CD14-positive monocyte (primary cell): ENCODE data around the gene KRT82. TPM values are rescaled to one million over a fixed set of nuclear protein-coding genes. Genes with fewer than 3 reads are reported as not detected.

ENCODE experiments used
- DNase-seq, 3 donors: peaks; one replicate each; pipeline ENCODE4 v3.0.0-alpha.2; 2011 to 2022
- H2AFZ ChIP-seq: 2 replicates; pipeline ENCODE4 v1.6.0; 2012; ENCODE audit warnings: mild to moderate bottlenecking, low read depth, low read length, inconsistent platforms; ENCODE audit not compliant: insufficient read depth, poor library complexity, severe bottlenecking
- H3K27ac ChIP-seq, 2 donors: 1 replicate in 1 of 2; 2 replicates in 1 of 2; pipeline ENCODE4 v1.5.1; 2012 to 2013; ENCODE audit warnings: low read length in 2 of 2, control low read depth in 1 of 2, inconsistent platforms in 1 of 2, low read depth in 1 of 2, mild to moderate bottlenecking in 1 of 2
- H3K27me3 ChIP-seq, 2 donors: one replicate each; pipeline versions ENCODE4 v1.6.0 to v1.6.1; 2011 to 2013; ENCODE audit warnings: low read length in 2 of 2; ENCODE audit not compliant: control insufficient read depth in 2 of 2, insufficient read depth in 2 of 2
- H3K36me3 ChIP-seq, 2 donors: replicated peaks in 1 of 2; 1 replicate in 1 of 2; 2 replicates in 1 of 2; pipeline versions ENCODE4 v1.5.1 to v1.6.1; 2012 to 2013; ENCODE audit warnings: low read length in 2 of 2, control low read depth in 1 of 2, inconsistent platforms in 1 of 2, mild to moderate bottlenecking in 1 of 2; ENCODE audit not compliant: insufficient read depth in 2 of 2, control insufficient read depth in 1 of 2
- H3K4me1 ChIP-seq, 2 donors: 1 replicate in 1 of 2; 2 replicates in 1 of 2; pipeline versions ENCODE4 v1.5.1 to v1.6.1; 2012 to 2013; ENCODE audit warnings: low read length in 2 of 2, control low read depth in 1 of 2, inconsistent platforms in 1 of 2, mild to moderate bottlenecking in 1 of 2, moderate library complexity in 1 of 2; ENCODE audit not compliant: insufficient read depth in 2 of 2, control insufficient read depth in 1 of 2
- H3K4me2 ChIP-seq: replicated peaks from 2 replicates; pipeline ENCODE3; 2012; ENCODE audit warnings: low read length, moderate library complexity, mild to moderate bottlenecking; ENCODE audit not compliant: poor library complexity, severe bottlenecking; ENCODE audit errors: extremely low read depth
- H3K4me3 ChIP-seq, 3 experiments: fragments of 200-600 bp in 1 of 3; sonication (generic) in 1 of 3; replicated peaks in 1 of 3; 1 replicate in 2 of 3; 2 replicates in 1 of 3; pipeline ENCODE4 v1.5.1; 2011 to 2013; ENCODE audit warnings: low read length in 3 of 3, mild to moderate bottlenecking in 3 of 3, control low read depth in 2 of 3, low read depth in 2 of 3, inconsistent platforms in 1 of 3, moderate library complexity in 1 of 3
- H3K79me2 ChIP-seq: 2 replicates; pipeline ENCODE4 v1.6.0; 2012; ENCODE audit warnings: mild to moderate bottlenecking, control low read depth, inconsistent platforms, low read length, moderate library complexity; ENCODE audit not compliant: insufficient read depth
- H3K9ac ChIP-seq: 2 replicates; pipeline ENCODE4 v1.6.0; 2017; ENCODE audit warnings: low read length, mild to moderate bottlenecking; ENCODE audit not compliant: insufficient read depth, poor library complexity, severe bottlenecking
- H3K9me3 ChIP-seq, 2 donors: replicated peaks in 1 of 2; 1 replicate in 1 of 2; 2 replicates in 1 of 2; pipeline versions ENCODE4 v1.5.1 to v1.6.1; 2012 to 2013; ENCODE audit warnings: low read length in 2 of 2, control low read depth in 1 of 2; ENCODE audit not compliant: control insufficient read depth in 1 of 2, insufficient read depth in 1 of 2
- H4K20me1 ChIP-seq: 2 replicates; pipeline ENCODE4 v1.6.0; 2012; ENCODE audit warnings: mild to moderate bottlenecking, low read length, control low read depth, moderate library complexity; ENCODE audit not compliant: insufficient read depth
- H3K27ac Mint-ChIP-seq, 7 donors: one replicate each; pipeline ENCODE4 v1.8.0; 2020; ENCODE audit warnings: mild to moderate bottlenecking in 7 of 7, mixed read lengths in 7 of 7, moderate library complexity in 6 of 7, inconsistent platforms in 2 of 7
- H3K27me3 Mint-ChIP-seq, 3 donors: one replicate each; pipeline ENCODE4 v1.8.0; 2021 to 2022; ENCODE audit warnings: low read depth in 3 of 3, mild to moderate bottlenecking in 3 of 3, mixed read lengths in 3 of 3, moderate library complexity in 3 of 3, inconsistent platforms in 1 of 3
- H3K36me3 Mint-ChIP-seq, 2 donors: one replicate each; pipeline ENCODE4 v1.8.0; 2020; ENCODE audit warnings: mixed read lengths in 2 of 2, inconsistent platforms in 1 of 2, mild to moderate bottlenecking in 1 of 2
- H3K4me1 Mint-ChIP-seq: one replicate; pipeline ENCODE4 v1.8.0; 2020; ENCODE audit warnings: mild to moderate bottlenecking, mixed read lengths
- H3K4me3 Mint-ChIP-seq, 2 donors: one replicate each; pipeline ENCODE4 v1.8.0; 2020; ENCODE audit warnings: mild to moderate bottlenecking in 2 of 2, mixed read lengths in 2 of 2, moderate library complexity in 1 of 2
- H3K9me3 Mint-ChIP-seq, 7 donors: one replicate each; pipeline ENCODE4 v1.8.0; 2020 to 2022; ENCODE audit warnings: mixed read lengths in 7 of 7, mild to moderate bottlenecking in 6 of 7, moderate library complexity in 6 of 7, inconsistent platforms in 2 of 7
- WGBS: methylation state at CpG from one replicate; pipeline ENCODE4 v1.1.5; 2013; ENCODE audit warnings: missing lambda C conversion rate; ENCODE audit not compliant: insufficient coverage; 5-methylcytosine and 5-hydroxymethylcytosine counted together
- intact Hi-C, 2 donors: fragments of 100-400 bp; cut with micrococcal nuclease; formaldehyde crosslinking; loops; one replicate each; pipeline versions ENCODE4 v1.15.0 to v1.15.1; 2023
- polyA plus RNA-seq, 3 donors: library from polyadenylated mRNA; depleted of rRNA in 1 of 3; unstranded in 2 of 3; stranded (reverse) in 1 of 3; fragments of 300-500 nt in 2 of 3; fragments of >200 nt in 1 of 3; fragmentation: Illumina TruSeq in 2 of 3; gene quantifications; 1 replicate in 2 of 3; 2 replicates in 1 of 3; pipeline ENCODE4 v1.2.3, GENCODE V29; 2012 to 2021
- TF ChIP-seq, protein P1 (sequence below): fragments of 200-600 bp; IDR thresholded peaks from one replicate; pipeline ENCODE4 v1.8.0; 2022; ENCODE audit warnings: antibody characterized with exemption, mild to moderate bottlenecking

Gene KRT82
- polyA plus RNA-seq, 3 donors: not detected

DNA sequence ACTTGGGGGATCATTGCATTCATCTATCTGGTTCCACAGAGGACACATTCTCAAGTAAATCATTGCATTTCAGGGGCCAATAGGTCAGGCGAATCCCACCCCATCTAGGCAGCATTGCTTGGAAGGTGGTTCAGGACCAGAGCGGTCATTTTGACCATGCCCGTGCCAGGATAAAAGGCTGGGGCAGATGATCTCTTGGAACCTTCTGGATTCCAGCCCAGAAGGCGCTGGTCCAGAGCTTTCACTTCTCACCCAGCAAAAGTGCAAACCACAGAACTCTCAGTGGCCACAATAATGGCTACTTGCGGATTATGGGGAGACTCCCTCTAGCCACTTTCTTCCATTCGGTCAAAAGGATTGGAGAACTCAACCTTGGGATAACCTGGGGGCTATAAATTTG, 38.3 kb downstream of the KRT82 start:
- Histone ChIP-seq H3K4me1 (no peaks in the 10 kb centered on the region), H4K20me1 (no peaks in the 10 kb centered on the region), H3K36me3 (no peaks in the 10 kb centered on the region), H3K79me2 (no peaks in the 10 kb centered on the region), H2AFZ (no peak overlapping the region), H3K9ac (no peak overlapping the region), H3K4me3 (no peak overlapping the region), H3K4me2 (no peak overlapping the region), H3K27me3 (no peaks in the 10 kb centered on the region), H3K27ac (no peak overlapping the region), H3K9me3 (no peaks in the 10 kb centered on the region)
- TF ChIP-seq, protein P1, sequence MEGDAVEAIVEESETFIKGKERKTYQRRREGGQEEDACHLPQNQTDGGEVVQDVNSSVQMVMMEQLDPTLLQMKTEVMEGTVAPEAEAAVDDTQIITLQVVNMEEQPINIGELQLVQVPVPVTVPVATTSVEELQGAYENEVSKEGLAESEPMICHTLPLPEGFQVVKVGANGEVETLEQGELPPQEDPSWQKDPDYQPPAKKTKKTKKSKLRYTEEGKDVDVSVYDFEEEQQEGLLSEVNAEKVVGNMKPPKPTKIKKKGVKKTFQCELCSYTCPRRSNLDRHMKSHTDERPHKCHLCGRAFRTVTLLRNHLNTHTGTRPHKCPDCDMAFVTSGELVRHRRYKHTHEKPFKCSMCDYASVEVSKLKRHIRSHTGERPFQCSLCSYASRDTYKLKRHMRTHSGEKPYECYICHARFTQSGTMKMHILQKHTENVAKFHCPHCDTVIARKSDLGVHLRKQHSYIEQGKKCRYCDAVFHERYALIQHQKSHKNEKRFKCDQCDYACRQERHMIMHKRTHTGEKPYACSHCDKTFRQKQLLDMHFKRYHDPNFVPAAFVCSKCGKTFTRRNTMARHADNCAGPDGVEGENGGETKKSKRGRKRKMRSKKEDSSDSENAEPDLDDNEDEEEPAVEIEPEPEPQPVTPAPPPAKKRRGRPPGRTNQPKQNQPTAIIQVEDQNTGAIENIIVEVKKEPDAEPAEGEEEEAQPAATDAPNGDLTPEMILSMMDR: no peak
- H3K9me3 Mint-ChIP-seq: no peaks in the 10 kb centered on the region
- H3K36me3 Mint-ChIP-seq: no peaks in the 10 kb centered on the region
- no peak overlapping the region for H3K4me3 Mint-ChIP-seq
- H3K4me1 Mint-ChIP-seq: no peaks in the 10 kb centered on the region
- H3K27me3 Mint-ChIP-seq: peaks cover 8 to 19% (median 9%) of the 10 kb centered on the region in 3 donors
- DNase-seq: no peak
- WGBS: 82% methylated on average over 4 of the region's 6 CpGs
- H3K27ac Mint-ChIP-seq: peak overlapping the region in 1 of 7 donors; percentile 15
- intact Hi-C loops: no loop called here

DNA sequence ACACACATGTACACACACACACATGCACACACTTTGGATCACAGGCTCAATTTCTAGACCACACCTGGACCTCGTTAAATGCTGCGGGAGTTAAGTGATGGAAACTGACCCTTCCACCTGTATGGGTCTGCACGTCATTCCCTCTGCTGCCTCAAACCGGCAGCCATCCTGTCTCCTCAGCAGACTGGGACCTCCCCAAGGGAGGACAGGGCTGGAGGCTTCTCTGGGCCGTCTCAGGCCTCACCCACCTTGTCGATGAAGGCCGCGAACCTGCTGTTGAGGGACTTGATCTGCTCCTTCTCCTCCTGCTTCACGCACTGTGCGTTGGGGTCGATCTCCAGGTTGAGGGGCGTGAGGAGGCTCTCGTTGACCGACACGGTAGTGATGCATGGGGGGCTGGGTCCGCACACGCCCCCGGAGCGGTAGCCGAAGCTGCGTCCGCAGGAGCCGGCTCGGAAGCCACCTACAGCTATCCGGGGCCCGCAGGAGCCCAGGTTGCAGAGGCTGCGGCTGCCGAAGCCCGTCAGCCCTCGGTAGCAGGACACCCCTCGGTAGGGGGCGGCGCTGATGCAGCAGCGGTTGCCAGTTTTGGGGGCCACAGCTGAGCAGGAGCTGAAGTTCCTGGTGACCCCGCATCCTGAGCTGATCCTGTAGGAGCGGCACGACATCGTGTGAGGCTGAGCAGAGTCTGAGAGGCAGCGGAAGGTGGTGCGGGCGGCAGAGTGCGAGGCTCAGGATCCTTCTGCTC, 39.2 kb downstream of the KRT82 start, which contains the start of gene KRT85:
Gene KRT85, minus strand, starts transcription at position 744 of the 748 bp plus-strand sequence. Its CDS starts 76 bp downstream, at position 668.
- Mint-ChIP-seq H3K36me3 (no peaks in the 10 kb centered on the region), H3K27ac (peak within 1 kb of the TSS in 2 of 7 donors; percentile 15 to 37), H3K4me3 (no peak within 1 kb of the TSS), H3K4me1 (no peaks in the 10 kb centered on the region), H3K27me3 (peaks cover 8 to 17% (median 9%) of the 10 kb centered on the region in 3 donors), H3K9me3 (no peaks in the 10 kb centered on the region)
- Histone ChIP-seq H3K27me3 (no peaks in the 10 kb centered on the region), H3K36me3 (no peaks in the 10 kb centered on the region), H3K4me2 (no peak within 1 kb of the TSS), H4K20me1 (no peaks in the 10 kb centered on the region), H3K79me2 (no peaks in the 10 kb centered on the region), H3K27ac (no peak within 1 kb of the TSS), H2AFZ (no peak within 1 kb of the TSS), H3K9ac (no peak within 1 kb of the TSS), H3K9me3 (no peaks in the 10 kb centered on the region), H3K4me1 (no peaks in the 10 kb centered on the region), H3K4me3 (no peak within 1 kb of the TSS)
- TF ChIP-seq, protein P1: no peak
- intact Hi-C loops: no loop called here
- WGBS: 87% methylated on average over 36 of the region's 42 CpGs
- no peak for DNase-seq
